IMR-90 (cell line): ENCODE measurements around the gene ACIN1. TPM values are rescaled to one million over a fixed set of nuclear protein-coding genes. Genes with fewer than 3 reads are reported as not detected.
A peak's percentile ranks its signal among the peaks of the same experiment; 100 is the strongest.

Experiments
- ATAC-seq: fragments of 200-7000 bp; cut with Tn5 transposase; 2 replicates; pipeline ENCODE4 v1.9.1; 2020; ENCODE audit warnings: low read depth, mild to moderate bottlenecking, moderate library complexity
- BruUV-seq: library from RNA; stranded (reverse); fragments of 400-500 nt; replicated peaks from 2 replicates; lab custom pipeline; 2021; lab: Mats Ljungman, UMichigan
- CTCF ChIA-PET: fragments of 300-600 bp; formaldehyde crosslinking; extraction: SDS; loops from one replicate; lab custom pipeline; 2021; ENCODE audit warnings: antibody characterized with exemption; lab: Yijun Ruan, JAX
- POLR2A ChIA-PET: fragments of 300-600 bp; sonication (Branson Sonifier 250); formaldehyde crosslinking; loops from one replicate; lab custom pipeline; 2022; ENCODE audit warnings: antibody characterized with exemption; ENCODE audit not compliant: unreplicated experiment; lab: Charles Lee
- DNase-seq: peaks from one replicate; pipeline ENCODE4 v3.0.0; 2013
- H2AFZ ChIP-seq: replicated peaks from 2 replicates; pipeline ENCODE3; 2013; ENCODE audit warnings: low read length, mild to moderate bottlenecking; ENCODE audit not compliant: poor library complexity
- H2AK5ac ChIP-seq: 2 replicates; pipeline ENCODE4 v1.6.1; 2013; ENCODE audit warnings: low read depth, low read length, inconsistent platforms
- H2AK9ac ChIP-seq: replicated peaks from 2 replicates; pipeline ENCODE3; 2013; ENCODE audit warnings: mild to moderate bottlenecking, low read depth, low read length, moderate library complexity; ENCODE audit not compliant: poor library complexity
- H2BK120ac ChIP-seq: 2 replicates; pipeline ENCODE4 v1.6.1; 2013; ENCODE audit warnings: low read depth, low read length, inconsistent platforms
- H2BK15ac ChIP-seq: 3 replicates; pipeline ENCODE4 v1.6.1; 2013; ENCODE audit warnings: low read depth, low read length, inconsistent platforms
- H2BK20ac ChIP-seq: 2 replicates; pipeline ENCODE4 v1.6.1; 2013; ENCODE audit warnings: low read depth, mild to moderate bottlenecking, inconsistent platforms, low read length, moderate library complexity
- H2BK5ac ChIP-seq: 2 replicates; pipeline ENCODE4 v1.6.1; 2013; ENCODE audit warnings: mild to moderate bottlenecking, low read depth, low read length, inconsistent platforms; ENCODE audit not compliant: poor library complexity, severe bottlenecking
- H3K14ac ChIP-seq: replicated peaks from 2 replicates; pipeline ENCODE4 v1.6.1; 2013; ENCODE audit warnings: low read depth, low read length, inconsistent platforms
- H3K18ac ChIP-seq: 2 replicates; pipeline ENCODE4 v1.6.1; 2013; ENCODE audit warnings: low read depth, low read length, control low read depth
- H3K23ac ChIP-seq: 2 replicates; pipeline ENCODE4 v1.6.1; 2013; ENCODE audit warnings: low read depth, low read length, inconsistent platforms
- H3K27ac ChIP-seq: 2 replicates; pipeline ENCODE4 v1.5.1; 2013; ENCODE audit warnings: mild to moderate bottlenecking, control low read depth, low read length; ENCODE audit not compliant: insufficient read depth
- H3K27me3 ChIP-seq: 2 replicates; pipeline ENCODE4 v1.6.1; 2013; ENCODE audit warnings: low read length; ENCODE audit not compliant: control insufficient read depth, insufficient read depth
- H3K36me3 ChIP-seq: 2 replicates; pipeline ENCODE4 v1.6.1; 2013; ENCODE audit warnings: low read length, mixed read lengths; ENCODE audit not compliant: control insufficient read depth, insufficient read depth
- H3K4ac ChIP-seq: 2 replicates; pipeline ENCODE4 v1.6.1; 2013; ENCODE audit warnings: low read depth, low read length, inconsistent platforms
- H3K4me1 ChIP-seq: 2 replicates; pipeline ENCODE4 v1.6.1; 2013; ENCODE audit warnings: low read length, mixed read lengths; ENCODE audit not compliant: control insufficient read depth, insufficient read depth
- H3K4me2 ChIP-seq: 2 replicates; pipeline ENCODE4 v1.6.1; 2013; ENCODE audit warnings: low read depth, mild to moderate bottlenecking, control low read depth, low read length, moderate library complexity
- H3K4me3 ChIP-seq: 2 replicates; pipeline ENCODE4 v1.5.1; 2013; ENCODE audit warnings: low read depth, mild to moderate bottlenecking, control low read depth, low read length, moderate library complexity; ENCODE audit not compliant: insufficient read depth
- H3K56ac ChIP-seq: 2 replicates; pipeline ENCODE4 v1.6.1; 2013; ENCODE audit warnings: low read length, inconsistent platforms; ENCODE audit not compliant: insufficient read depth; ENCODE audit errors: extremely low read depth
- H3K79me1 ChIP-seq, 2 experiments: 2 replicates each; pipeline ENCODE4 v1.6.1; 2013; ENCODE audit warnings: low read length in 2 of 2, inconsistent platforms in 1 of 2, low read depth in 1 of 2
- H3K9ac ChIP-seq: 2 replicates; pipeline ENCODE4 v1.6.1; 2013; ENCODE audit warnings: low read depth, low read length, control low read depth
- H3K9me1 ChIP-seq: 2 replicates; pipeline ENCODE4 v1.6.1; 2013; ENCODE audit warnings: low read length, inconsistent platforms; ENCODE audit not compliant: insufficient read depth
- H3K9me3 ChIP-seq: 2 replicates; pipeline ENCODE4 v1.6.1; 2013; ENCODE audit warnings: low read length; ENCODE audit not compliant: control insufficient read depth, insufficient read depth
- H4K20me1 ChIP-seq: 2 replicates; pipeline ENCODE4 v1.6.1; 2013; ENCODE audit warnings: low read length, inconsistent platforms; ENCODE audit not compliant: insufficient read depth
- H4K5ac ChIP-seq: 2 replicates; pipeline ENCODE4 v1.6.1; 2013; ENCODE audit warnings: mild to moderate bottlenecking, low read depth, low read length, control low read depth
- H4K8ac ChIP-seq, 2 experiments: 2 replicates each; pipeline ENCODE4 v1.6.1; 2013; ENCODE audit warnings: low read depth in 2 of 2, low read length in 2 of 2, control low read depth in 1 of 2, inconsistent platforms in 1 of 2
- H4K91ac ChIP-seq: 2 replicates; pipeline ENCODE4 v1.6.1; 2013; ENCODE audit warnings: low read depth, low read length, inconsistent platforms; ENCODE audit not compliant: insufficient read depth
- BHLHE40 ChIP-seq: fragments of 150-350 bp; IDR thresholded peaks from 2 replicates; pipeline ENCODE4 v1.6.1; 2016; ENCODE audit warnings: mild to moderate bottlenecking, low read depth, low read length
- CEBPB ChIP-seq: IDR thresholded peaks from 2 replicates; pipeline ENCODE4 v1.6.1; 2012; ENCODE audit warnings: low read depth, low read length, improper control_type of control experiment
- CHD1 ChIP-seq: IDR thresholded peaks from 2 replicates; pipeline ENCODE4 v1.6.1; 2012; ENCODE audit warnings: low read depth, low read length, improper control_type of control experiment
- CTCF ChIP-seq: conservative IDR thresholded peaks from 2 replicates; pipeline ENCODE4 v1.5.1; 2012; ENCODE audit warnings: mild to moderate bottlenecking, low read depth, low read length, improper control_type of control experiment
- ELK1 ChIP-seq: fragments of 150-350 bp; IDR thresholded peaks from 2 replicates; pipeline ENCODE4 v1.6.1; 2016; ENCODE audit warnings: low read depth, mild to moderate bottlenecking, low read length, moderate library complexity, borderline replicate concordance
- FOS ChIP-seq: fragments of 150-350 bp; IDR thresholded peaks from 2 replicates; pipeline ENCODE4 v1.6.1; 2016; ENCODE audit warnings: low read depth, low read length
- MAFK ChIP-seq: IDR thresholded peaks from 2 replicates; pipeline ENCODE4 v1.6.1; 2012; ENCODE audit warnings: low read depth, low read length, improper control_type of control experiment
- MAZ ChIP-seq: IDR thresholded peaks from 2 replicates; pipeline ENCODE4 v1.6.1; 2012; ENCODE audit warnings: low read depth, mild to moderate bottlenecking, low read length, improper control_type of control experiment, moderate library complexity, borderline replicate concordance
- MXI1 ChIP-seq: IDR thresholded peaks from 2 replicates; pipeline ENCODE4 v1.6.1; 2012; ENCODE audit warnings: low read depth, mild to moderate bottlenecking, low read length, moderate library complexity, borderline replicate concordance
- NFE2L2 ChIP-seq: fragments of 150-350 bp; IDR thresholded peaks from 2 replicates; pipeline ENCODE4 v1.6.1; 2016; ENCODE audit warnings: low read depth, mild to moderate bottlenecking, low read length
- POLR2A ChIP-seq: IDR thresholded peaks from 2 replicates; pipeline ENCODE4 v1.6.1; 2012; ENCODE audit warnings: mild to moderate bottlenecking, low read depth, low read length
- RCOR1 ChIP-seq: IDR thresholded peaks from 2 replicates; pipeline ENCODE4 v1.6.1; 2012; ENCODE audit warnings: mild to moderate bottlenecking, low read length, improper control_type of control experiment; ENCODE audit not compliant: insufficient replicate concordance
- RFX5 ChIP-seq: IDR thresholded peaks from 2 replicates; pipeline ENCODE4 v1.8.0; 2012; ENCODE audit warnings: low read depth, mild to moderate bottlenecking, low read length, moderate library complexity
- USF2 ChIP-seq: fragments of 150-350 bp; IDR thresholded peaks from 2 replicates; pipeline ENCODE4 v1.6.1; 2017; ENCODE audit warnings: mild to moderate bottlenecking, antibody characterized with exemption, low read length, low read depth
- WGBS, 2 experiments: methylation state at CpG; one replicate each; pipeline versions ENCODE4 v1.1.5 to v1.1.7; 2013; ENCODE audit warnings: missing lambda C conversion rate in 2 of 2; ENCODE audit not compliant: insufficient read length in 1 of 2; ENCODE audit errors: extremely low coverage in 2 of 2; 5-methylcytosine and 5-hydroxymethylcytosine counted together
- dilution Hi-C: fragments of 300-500 bp; cut with HindIII; formaldehyde crosslinking; loops from one replicate; pipeline ENCODE4 v1.14.3; 2018; ENCODE audit warnings: low sequenced_read_pairs; ENCODE audit not compliant: unreplicated experiment
- in situ Hi-C: fragments of 300-500 bp; cut with MboI; formaldehyde crosslinking; loops from 3 replicates; pipeline ENCODE4 v1.14.3; 2019; ENCODE audit warnings: low sequenced_read_pairs, inconsistent platforms, mixed read lengths
- intact Hi-C: fragments of 100-400 bp; cut with micrococcal nuclease; formaldehyde crosslinking; loops from 2 replicates; pipeline ENCODE4 v1.10.0; 2022
- polyA plus RNA-seq, 3 experiments: library from polyadenylated mRNA; depleted of rRNA; stranded (reverse); fragments of >200 nt; gene quantifications; 2 replicates each; pipeline ENCODE4 v1.2.3, GENCODE V29; 2012; ENCODE audit warnings: low replicate concordance in 1 of 3
- total RNA-seq: library from RNA; depleted of rRNA; stranded (reverse); fragments of >200 nt; gene quantifications from 2 replicates; pipeline ENCODE4 v1.2.3, GENCODE V29; 2012

The ACIN1 gene
- total and polyA plus RNA-seq, 2 of the 4 experiments (the other 2 are of a cell fraction): 73.8 to 185 TPM

- dilution Hi-C loops: no loop called here
- TF ChIP-seq FOS (no peak), BHLHE40 (no peak), MAZ (no peak), MAFK (no peak), USF2 (no peak), RFX5 (no peak), MXI1 (no peak), POLR2A (no peak), NFE2L2 (no peak), CHD1 (no peak), CTCF (no peak), RCOR1 (no peak), CEBPB (no peak), ELK1 (no peak)
Measured at GRCh38 chr14:23042162-23042965, 52.6 kb downstream of the ACIN1 start, which contains the start of gene PSMB11. Gene PSMB11, plus strand, starts transcription at chr14:23042212. Its CDS starts 14 bp downstream, at chr14:23042226.

More at GRCh38 chr14:23042162-23042965, 52.6 kb downstream of the ACIN1 start, which contains the start of gene PSMB11:
- H4K8ac ChIP-seq: peak within 1 kb of the TSS in 1 of 2 experiments; percentile 69; a peak in 2 of 4 replicates
- H3K9me3 ChIP-seq: no peaks in the 10 kb centered on the region
- BruUV-seq: no TSS peak
- no peaks in the 10 kb centered on the region for H4K20me1 ChIP-seq
- no peak within 1 kb of the TSS; the same call in 1 of the 2 replicates for H4K5ac ChIP-seq
- peak within 1 kb of the TSS; percentile 69 for H2BK20ac ChIP-seq
- peak within 1 kb of the TSS; percentile 82 for H3K4ac ChIP-seq
- WGBS, 2 experiments: 93% methylated on average over 25 of the region's 36 CpGs; no CpG with 5 or more reads in 1 of the 2 experiments
- H3K9ac ChIP-seq: no peak within 1 kb of the TSS
- intact Hi-C loops: no loop called here
- peak within 1 kb of the TSS; percentile 64 for H4K91ac ChIP-seq
- peak within 1 kb of the TSS; percentile 60; the same call in 1 of the 2 replicates for H3K18ac ChIP-seq
- peak within 1 kb of the TSS; percentile 70 for H2AK5ac ChIP-seq
- H2BK5ac ChIP-seq: peak within 1 kb of the TSS; percentile 80
- H3K56ac ChIP-seq: no peak within 1 kb of the TSS
- H3K79me1 ChIP-seq: no peaks in the 10 kb centered on the region
- ATAC-seq: no peak
- POLR2A ChIA-PET: no interaction called here
- H3K23ac ChIP-seq: peak within 1 kb of the TSS; percentile 77
- H2BK120ac ChIP-seq: peak within 1 kb of the TSS; percentile 85
- peaks cover 6% of the 10 kb centered on the region for H3K4me1 ChIP-seq
- H2BK15ac ChIP-seq: peak within 1 kb of the TSS; percentile 48; the same call in 1 of the 3 replicates
- no peak within 1 kb of the TSS for H3K4me2 ChIP-seq
- in situ Hi-C loops: no loop called here
- no peaks in the 10 kb centered on the region for H3K36me3 ChIP-seq
- H2AFZ ChIP-seq: peak within 1 kb of the TSS; percentile 75
- H3K14ac ChIP-seq: peak within 1 kb of the TSS; percentile 19; the same call in 1 of the 2 replicates
- H3K27me3 ChIP-seq: no peaks in the 10 kb centered on the region
- H3K4me3 ChIP-seq: no peak within 1 kb of the TSS
- CTCF ChIA-PET: interaction anchor here (1.5 kb wide), 1 partner anchor 15 kb away, joined by 4 read pairs; no protein-coding TSS in a partner anchor
- peaks cover 10% of the 10 kb centered on the region for H3K9me1 ChIP-seq
- H3K27ac ChIP-seq: no peak within 1 kb of the TSS
- no peak for DNase-seq
- no peak within 1 kb of the TSS for H2AK9ac ChIP-seq
